ENCODE measurements around the gene C4BPA.

DNA sequence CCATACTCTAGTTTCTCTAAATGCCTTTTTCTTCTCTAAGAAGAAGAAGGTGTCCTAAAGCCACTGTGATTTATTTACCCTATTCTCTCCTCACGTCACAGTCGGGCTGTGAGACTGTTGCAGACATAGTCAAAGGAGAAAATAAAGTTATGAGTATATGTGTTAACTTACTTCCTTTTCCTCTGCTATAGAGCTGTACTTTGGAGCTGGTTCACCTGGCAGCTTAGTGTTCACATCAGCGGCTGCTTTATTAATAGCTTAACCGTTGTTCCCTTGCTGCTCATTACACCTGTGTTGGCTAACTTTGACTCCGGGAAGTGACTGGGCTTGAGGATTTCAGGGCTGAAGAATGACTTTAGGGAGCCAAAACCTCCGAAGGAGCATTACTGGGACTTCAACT is 47.4 kb upstream of the C4BPA start:
- TF ChIP-seq, protein P1, sequence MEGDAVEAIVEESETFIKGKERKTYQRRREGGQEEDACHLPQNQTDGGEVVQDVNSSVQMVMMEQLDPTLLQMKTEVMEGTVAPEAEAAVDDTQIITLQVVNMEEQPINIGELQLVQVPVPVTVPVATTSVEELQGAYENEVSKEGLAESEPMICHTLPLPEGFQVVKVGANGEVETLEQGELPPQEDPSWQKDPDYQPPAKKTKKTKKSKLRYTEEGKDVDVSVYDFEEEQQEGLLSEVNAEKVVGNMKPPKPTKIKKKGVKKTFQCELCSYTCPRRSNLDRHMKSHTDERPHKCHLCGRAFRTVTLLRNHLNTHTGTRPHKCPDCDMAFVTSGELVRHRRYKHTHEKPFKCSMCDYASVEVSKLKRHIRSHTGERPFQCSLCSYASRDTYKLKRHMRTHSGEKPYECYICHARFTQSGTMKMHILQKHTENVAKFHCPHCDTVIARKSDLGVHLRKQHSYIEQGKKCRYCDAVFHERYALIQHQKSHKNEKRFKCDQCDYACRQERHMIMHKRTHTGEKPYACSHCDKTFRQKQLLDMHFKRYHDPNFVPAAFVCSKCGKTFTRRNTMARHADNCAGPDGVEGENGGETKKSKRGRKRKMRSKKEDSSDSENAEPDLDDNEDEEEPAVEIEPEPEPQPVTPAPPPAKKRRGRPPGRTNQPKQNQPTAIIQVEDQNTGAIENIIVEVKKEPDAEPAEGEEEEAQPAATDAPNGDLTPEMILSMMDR (conservative IDR thresholded peaks at IDR 0.05 in 1 of 2, IDR thresholded peaks at IDR 0.05 in 1 of 2; ENCODE audit: extremely low read depth in 1 of 2, insufficient read depth in 1 of 2, low read depth in 1 of 2, low read length in 2 of 2): no peak
- no peak for TF ChIP-seq EZH2 (IDR thresholded peaks at IDR 0.05; ENCODE audit: borderline replicate concordance, low read length)
